Prostate gland (tissue), 2 donors: ENCODE results near the gene KLHL29. TPM values are rescaled to one million over a fixed set of nuclear protein-coding genes. Genes with fewer than 3 reads are reported as not detected.

Source experiments
- DNase-seq: peaks from one replicate; pipeline ENCODE4 v3.0.0-alpha.2; 2019; ENCODE audit warnings: low spot score
- H3K27ac ChIP-seq, 2 donors: fragments of 200-600 bp; sonication (generic); 2 replicates each; pipeline ENCODE4 v1.5.1; 2017 to 2019
- H3K27me3 ChIP-seq: fragments of 200-600 bp; sonication (generic); replicated peaks from 2 replicates; pipeline ENCODE4 v1.5.1; 2019; ENCODE audit not compliant: insufficient read depth
- H3K36me3 ChIP-seq, 2 donors: fragments of 200-600 bp; sonication (generic); 1 replicate in 1 of 2; 2 replicates in 1 of 2; pipeline versions ENCODE4 v1.5.1 to v1.8.1; 2017 to 2019
- H3K4me1 ChIP-seq: fragments of 200-600 bp; sonication (generic); replicated peaks from 2 replicates; pipeline ENCODE4 v1.5.1; 2019
- H3K4me3 ChIP-seq, 2 donors: fragments of 200-600 bp; sonication (generic); 2 replicates each; pipeline ENCODE4 v1.5.1; 2017 to 2019
- H3K9me3 ChIP-seq: fragments of 200-600 bp; sonication (generic); 2 replicates; pipeline ENCODE4 v1.5.1; 2017
- POLR2A ChIP-seq: fragments of 450-650 bp; IDR thresholded peaks from one replicate; pipeline ENCODE4 v1.6.1; 2016; ENCODE audit warnings: antibody characterized with exemption, mild to moderate bottlenecking
- POLR2AphosphoS5 ChIP-seq: sonication (generic); formaldehyde crosslinking; IDR thresholded peaks from one replicate; pipeline ENCODE4 v1.6.1; 2017; ENCODE audit warnings: antibody characterized with exemption
- WGBS: methylation state at CpG from one replicate; pipeline ENCODE4 v1.1.5; 2018; 5-methylcytosine and 5-hydroxymethylcytosine counted together
- intact Hi-C: fragments of 100-400 bp; cut with DNase I; formaldehyde crosslinking; loops from one replicate; pipeline ENCODE4 v1.14.2; 2022
- total RNA-seq, 2 donors: library from RNA; depleted of rRNA; stranded (reverse); fragments of >200 nt; gene quantifications; one replicate each; pipeline ENCODE4 v1.1.0, GENCODE V29; 2016
- TF ChIP-seq, protein P1 (sequence below), 4 experiments: fragments of 200-600 bp in 2 of 4; fragments of 450-650 bp in 2 of 4; sonication (generic) in 2 of 4; IDR thresholded peaks; 1 replicate in 3 of 4; 2 replicates in 1 of 4; pipeline ENCODE4 v1.5.1; 2016 to 2019; ENCODE audit warnings: antibody characterized with exemption in 4 of 4, mild to moderate bottlenecking in 2 of 4, moderate library complexity in 2 of 4

Gene KLHL29
- total RNA-seq, 2 donors from 2014 or later = 23.3 to 24.8 TPM

DNA sequence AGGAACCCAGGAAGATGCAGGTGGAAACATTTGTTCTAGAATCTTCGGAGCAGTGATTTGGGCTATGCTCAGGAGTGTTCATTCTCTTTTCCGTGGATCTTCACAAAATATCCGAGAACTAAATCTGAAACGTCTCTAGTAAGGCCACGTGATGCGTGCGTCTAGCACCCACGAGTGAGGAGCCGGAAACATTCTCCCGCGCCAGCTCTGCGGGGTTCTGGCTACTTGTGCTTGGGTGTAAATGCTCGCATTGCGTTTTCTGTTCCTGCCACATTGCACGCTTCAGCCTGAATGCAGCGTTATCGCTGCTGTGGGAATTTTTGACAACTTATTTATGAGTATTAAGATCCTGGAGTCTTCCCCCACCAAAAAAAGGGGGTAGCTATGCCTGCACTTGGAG lies 71.4 kb downstream of the KLHL29 start:
- no peaks in the 10 kb centered on the region for H3K9me3 ChIP-seq
- H3K27ac ChIP-seq = no peak overlapping the region
- H3K4me1 ChIP-seq = no peaks in the 10 kb centered on the region
- TF ChIP-seq, protein P1, sequence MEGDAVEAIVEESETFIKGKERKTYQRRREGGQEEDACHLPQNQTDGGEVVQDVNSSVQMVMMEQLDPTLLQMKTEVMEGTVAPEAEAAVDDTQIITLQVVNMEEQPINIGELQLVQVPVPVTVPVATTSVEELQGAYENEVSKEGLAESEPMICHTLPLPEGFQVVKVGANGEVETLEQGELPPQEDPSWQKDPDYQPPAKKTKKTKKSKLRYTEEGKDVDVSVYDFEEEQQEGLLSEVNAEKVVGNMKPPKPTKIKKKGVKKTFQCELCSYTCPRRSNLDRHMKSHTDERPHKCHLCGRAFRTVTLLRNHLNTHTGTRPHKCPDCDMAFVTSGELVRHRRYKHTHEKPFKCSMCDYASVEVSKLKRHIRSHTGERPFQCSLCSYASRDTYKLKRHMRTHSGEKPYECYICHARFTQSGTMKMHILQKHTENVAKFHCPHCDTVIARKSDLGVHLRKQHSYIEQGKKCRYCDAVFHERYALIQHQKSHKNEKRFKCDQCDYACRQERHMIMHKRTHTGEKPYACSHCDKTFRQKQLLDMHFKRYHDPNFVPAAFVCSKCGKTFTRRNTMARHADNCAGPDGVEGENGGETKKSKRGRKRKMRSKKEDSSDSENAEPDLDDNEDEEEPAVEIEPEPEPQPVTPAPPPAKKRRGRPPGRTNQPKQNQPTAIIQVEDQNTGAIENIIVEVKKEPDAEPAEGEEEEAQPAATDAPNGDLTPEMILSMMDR (IDR thresholded peaks at IDR 0.05) = no peak
- TF ChIP-seq POLR2AphosphoS5 (no peak), POLR2A (no peak)
- WGBS = 97% methylated on average over 17 of the region's 17 CpGs
- H3K27me3 ChIP-seq = no peaks in the 10 kb centered on the region
- intact Hi-C loops = no loop called here
- no peak for DNase-seq
- no peak overlapping the region for H3K4me3 ChIP-seq
- no peaks in the 10 kb centered on the region for H3K36me3 ChIP-seq

DNA sequence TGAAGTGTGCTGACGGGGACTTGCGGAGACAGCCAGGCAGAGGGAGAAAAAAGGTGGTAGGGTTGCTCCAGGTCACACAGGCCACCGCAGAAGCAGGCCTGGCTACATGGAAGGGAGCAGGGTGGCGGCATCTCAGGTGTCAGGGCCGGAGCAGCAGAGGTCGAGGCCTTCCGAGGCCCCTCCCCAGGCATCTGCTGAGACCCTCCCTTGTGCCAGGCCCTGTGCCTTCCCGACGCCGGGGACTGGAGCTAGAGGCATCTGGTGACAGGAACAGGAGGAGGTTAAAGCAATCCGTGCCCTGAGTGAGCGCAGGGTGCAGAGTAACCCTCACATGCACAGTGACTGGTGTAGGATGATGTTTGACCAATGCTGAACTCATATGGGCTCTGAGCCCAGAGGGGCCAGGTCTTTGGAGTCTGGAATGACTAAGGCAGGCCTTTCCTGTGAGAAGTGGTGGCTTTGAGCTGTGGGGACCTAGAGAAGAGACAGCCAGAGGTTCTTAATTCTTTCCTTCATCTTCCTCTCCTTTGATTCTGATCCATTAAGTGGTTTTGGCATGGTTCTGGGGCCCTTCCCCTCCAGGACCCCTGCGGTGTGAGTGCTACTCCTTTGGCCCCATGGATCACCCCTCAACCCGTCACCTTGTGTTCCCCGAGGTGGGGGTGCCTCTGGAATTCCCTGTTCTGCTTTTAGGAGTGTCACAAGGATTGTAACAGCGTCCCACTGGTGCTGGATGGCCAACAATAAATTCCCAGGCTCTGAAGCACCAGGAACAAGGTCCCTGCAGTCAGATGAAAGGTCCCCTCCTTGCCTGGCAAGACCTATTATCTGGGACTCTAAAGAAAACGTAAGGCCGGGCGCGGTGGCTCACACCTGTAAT lies 72.1 kb downstream of the KLHL29 start:
- H3K27me3 ChIP-seq = no peaks in the 10 kb centered on the region
- 93% methylated on average over 20 of the region's 20 CpGs for WGBS
- intact Hi-C loops = no loop called here
- no peak for TF ChIP-seq POLR2AphosphoS5
- TF ChIP-seq, protein P1 (IDR thresholded peaks at IDR 0.05) = no peak
- TF ChIP-seq POLR2A = no peak
- no peak overlapping the region for H3K27ac ChIP-seq
- no peak overlapping the region for H3K4me3 ChIP-seq
- H3K4me1 ChIP-seq = no peaks in the 10 kb centered on the region
- no peaks in the 10 kb centered on the region for H3K9me3 ChIP-seq
- no peak for DNase-seq
- H3K36me3 ChIP-seq = no peaks in the 10 kb centered on the region

GRCh38 chr2:23457990-23458682 lies 73.2 kb downstream of the KLHL29 start:
- DNase-seq = no peak
- H3K27me3 ChIP-seq = no peaks in the 10 kb centered on the region
- no peaks in the 10 kb centered on the region for H3K4me1 ChIP-seq
- H3K27ac ChIP-seq = no peak overlapping the region
- H3K9me3 ChIP-seq = no peaks in the 10 kb centered on the region
- 92% methylated on average over 13 of the region's 13 CpGs for WGBS
- intact Hi-C loops = no loop called here
- no peak overlapping the region for H3K4me3 ChIP-seq
- H3K36me3 ChIP-seq = no peaks in the 10 kb centered on the region
- no peak for TF ChIP-seq POLR2AphosphoS5
- TF ChIP-seq POLR2A = no peak
- TF ChIP-seq, protein P1 (IDR thresholded peaks at IDR 0.05) = no peak

GRCh38 chr2:23459032-23459431 lies 74.1 kb downstream of the KLHL29 start:
- H3K36me3 ChIP-seq = no peaks in the 10 kb centered on the region
- TF ChIP-seq, protein P1 (IDR thresholded peaks at IDR 0.05) = no peak
- TF ChIP-seq POLR2AphosphoS5 (no peak), POLR2A (no peak)
- WGBS = 90% methylated on average over 2 of the region's 2 CpGs

More at GRCh38 chr2:23459032-23459431, 74.1 kb downstream of the KLHL29 start:
- no peak for DNase-seq
- Histone ChIP-seq H3K27me3 (no peaks in the 10 kb centered on the region), H3K27ac (no peak overlapping the region), H3K4me1 (no peaks in the 10 kb centered on the region), H3K4me3 (no peak overlapping the region), H3K9me3 (no peaks in the 10 kb centered on the region)
- intact Hi-C loops = no loop called here
